Measurements from ENCODE around the gene COG1. TPM values are rescaled to one million over a fixed set of nuclear protein-coding genes. Genes with fewer than 3 reads are reported as not detected.

COG1 gene
- total RNA-seq, 4 donors from 2014 or later = 18.8 to 61.6 (median 22.7) TPM

DNA sequence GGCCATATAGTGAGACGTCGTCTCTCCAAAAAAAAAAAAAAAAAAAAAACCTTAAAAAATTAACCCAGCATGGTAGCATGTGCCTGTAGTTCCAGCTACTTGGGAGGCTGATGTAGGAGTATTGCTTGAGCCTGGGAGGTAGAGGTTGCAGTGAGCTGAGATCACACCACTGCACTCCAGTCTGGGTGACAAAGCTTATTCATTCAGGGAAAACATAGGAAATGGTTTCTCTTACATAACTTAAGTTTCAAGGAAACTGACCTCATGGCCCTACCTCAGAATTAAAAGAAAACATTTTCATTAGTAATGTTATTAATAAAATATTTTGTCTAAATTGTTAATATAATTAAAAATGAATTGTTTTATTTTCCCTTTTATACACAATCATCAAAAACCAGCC is 31.4 kb downstream of the COG1 start:
- H3K9me3 ChIP-seq = no peaks in the 10 kb centered on the region
- H3K27ac ChIP-seq = no peak overlapping the region
- H3K36me3 ChIP-seq = no peaks in the 10 kb centered on the region
- no peak for DNase-seq
- no peaks in the 10 kb centered on the region for H3K27me3 ChIP-seq
- intact Hi-C loops (cut with DNase I; ENCODE audit: low total_unique reads) = no loop called here
- no peaks in the 10 kb centered on the region for H3K4me1 ChIP-seq
- no peak overlapping the region for H3K4me3 ChIP-seq
- TF ChIP-seq, protein P1, sequence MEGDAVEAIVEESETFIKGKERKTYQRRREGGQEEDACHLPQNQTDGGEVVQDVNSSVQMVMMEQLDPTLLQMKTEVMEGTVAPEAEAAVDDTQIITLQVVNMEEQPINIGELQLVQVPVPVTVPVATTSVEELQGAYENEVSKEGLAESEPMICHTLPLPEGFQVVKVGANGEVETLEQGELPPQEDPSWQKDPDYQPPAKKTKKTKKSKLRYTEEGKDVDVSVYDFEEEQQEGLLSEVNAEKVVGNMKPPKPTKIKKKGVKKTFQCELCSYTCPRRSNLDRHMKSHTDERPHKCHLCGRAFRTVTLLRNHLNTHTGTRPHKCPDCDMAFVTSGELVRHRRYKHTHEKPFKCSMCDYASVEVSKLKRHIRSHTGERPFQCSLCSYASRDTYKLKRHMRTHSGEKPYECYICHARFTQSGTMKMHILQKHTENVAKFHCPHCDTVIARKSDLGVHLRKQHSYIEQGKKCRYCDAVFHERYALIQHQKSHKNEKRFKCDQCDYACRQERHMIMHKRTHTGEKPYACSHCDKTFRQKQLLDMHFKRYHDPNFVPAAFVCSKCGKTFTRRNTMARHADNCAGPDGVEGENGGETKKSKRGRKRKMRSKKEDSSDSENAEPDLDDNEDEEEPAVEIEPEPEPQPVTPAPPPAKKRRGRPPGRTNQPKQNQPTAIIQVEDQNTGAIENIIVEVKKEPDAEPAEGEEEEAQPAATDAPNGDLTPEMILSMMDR (IDR thresholded peaks at IDR 0.05) = no peak
- no peak for TF ChIP-seq POLR2A (IDR thresholded peaks at IDR 0.05)

- intact Hi-C loops (cut with DNase I; ENCODE audit: low total_unique reads) = no loop called here
- H3K4me1 ChIP-seq = no peaks in the 10 kb centered on the region
- no peaks in the 10 kb centered on the region for H3K9me3 ChIP-seq
- no peak overlapping the region for H3K4me3 ChIP-seq
- no peak for TF ChIP-seq POLR2A (IDR thresholded peaks at IDR 0.05)
- TF ChIP-seq, protein P1 (IDR thresholded peaks at IDR 0.05) = no peak
- DNase-seq = no peak
- H3K27me3 ChIP-seq = no peaks in the 10 kb centered on the region
- no peak overlapping the region for H3K27ac ChIP-seq
- H3K36me3 ChIP-seq = no peaks in the 10 kb centered on the region
Measured at GRCh38 chr17:73224663-73225305, 31.9 kb downstream of the COG1 start.

GRCh38 chr17:73226556-73227172 is 33.8 kb downstream of the COG1 start:
- Histone ChIP-seq H3K27ac (no peak overlapping the region), H3K9me3 (no peaks in the 10 kb centered on the region)

DNA sequence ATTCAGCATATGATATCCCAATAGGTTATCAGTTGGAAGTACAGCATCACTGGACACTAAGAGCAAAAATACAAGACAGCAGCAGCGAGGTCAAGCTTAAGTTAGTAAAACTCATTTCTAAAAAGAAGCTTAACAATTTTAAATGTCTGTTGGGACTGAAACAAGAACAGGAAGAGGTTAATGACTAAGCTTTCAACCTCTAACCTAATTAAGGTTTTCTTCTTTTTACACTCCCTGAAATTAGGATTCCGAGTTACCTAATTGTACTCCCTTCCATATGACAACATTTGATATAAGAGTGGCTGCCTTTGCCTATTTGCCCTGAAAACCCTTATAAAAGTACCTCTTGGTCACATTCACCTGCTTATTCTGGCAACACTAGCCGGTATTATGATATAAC is 34.5 kb downstream of the COG1 start:
- H3K4me3 ChIP-seq = no peak overlapping the region
- no peaks in the 10 kb centered on the region for H3K4me1 ChIP-seq
- TF ChIP-seq, protein P1 (IDR thresholded peaks at IDR 0.05) = no peak
- no peak for TF ChIP-seq POLR2A (IDR thresholded peaks at IDR 0.05)
- no peak for DNase-seq
- intact Hi-C loops (cut with DNase I; ENCODE audit: low total_unique reads) = no loop called here
- no peaks in the 10 kb centered on the region for H3K9me3 ChIP-seq
- no peaks in the 10 kb centered on the region for H3K27me3 ChIP-seq
- no peaks in the 10 kb centered on the region for H3K36me3 ChIP-seq
- no peak overlapping the region for H3K27ac ChIP-seq

More at GRCh38 chr17:73226556-73227172, 33.8 kb downstream of the COG1 start:
- Histone ChIP-seq H3K27me3 (no peaks in the 10 kb centered on the region), H3K36me3 (no peaks in the 10 kb centered on the region), H3K4me3 (no peak overlapping the region), H3K4me1 (no peaks in the 10 kb centered on the region)
- TF ChIP-seq POLR2A (IDR thresholded peaks at IDR 0.05) = no peak
- TF ChIP-seq, protein P1 (IDR thresholded peaks at IDR 0.05) = no peak
- intact Hi-C loops (cut with DNase I; ENCODE audit: low total_unique reads) = no loop called here
- no peak for DNase-seq

DNA sequence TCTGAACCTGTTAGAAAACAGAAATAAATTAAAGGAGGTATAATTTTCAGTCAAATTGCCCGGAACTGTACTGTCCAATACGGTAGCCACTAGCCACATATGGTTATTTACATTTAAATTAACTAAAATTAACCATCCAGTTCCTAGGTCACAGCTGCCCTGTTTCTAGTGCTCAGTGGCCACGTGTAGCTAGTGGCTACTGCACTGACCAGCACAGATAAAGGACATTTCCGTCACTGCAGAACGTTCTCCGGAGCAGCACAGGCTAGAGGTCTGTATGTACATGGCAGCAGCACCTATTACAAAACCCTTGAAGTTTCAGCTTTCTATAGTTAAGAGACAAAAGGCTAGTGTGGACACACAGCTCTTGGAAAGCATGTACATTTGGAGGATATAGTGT is 35.1 kb downstream of the COG1 start:
- intact Hi-C loops (cut with DNase I; ENCODE audit: low total_unique reads) = no loop called here

More for the DNA sequence above, 35.1 kb downstream of the COG1 start:
- TF ChIP-seq POLR2A (IDR thresholded peaks at IDR 0.05) = no peak
- TF ChIP-seq, protein P1 (IDR thresholded peaks at IDR 0.05) = no peak
- no peak overlapping the region for H3K4me3 ChIP-seq
- H3K9me3 ChIP-seq = no peaks in the 10 kb centered on the region
- no peaks in the 10 kb centered on the region for H3K36me3 ChIP-seq
- no peaks in the 10 kb centered on the region for H3K4me1 ChIP-seq
- H3K27me3 ChIP-seq = no peaks in the 10 kb centered on the region
- no peak for DNase-seq
- no peak overlapping the region for H3K27ac ChIP-seq

Measured in uterus (tissue), 4 donors.